GM10847 (cell line): ENCODE data around the gene LRRC45.

ENCODE experiments used
- POLR2A ChIP-seq: IDR thresholded peaks from 2 replicates; pipeline ENCODE4 v1.6.1; 2011; ENCODE audit not compliant: insufficient read length; ENCODE audit errors: extremely low read depth

LRRC45 gene

GRCh38 chr17:82018989-82019689 is 4.0 kb upstream of the LRRC45 start:
- TF ChIP-seq POLR2A = no peak

DNA sequence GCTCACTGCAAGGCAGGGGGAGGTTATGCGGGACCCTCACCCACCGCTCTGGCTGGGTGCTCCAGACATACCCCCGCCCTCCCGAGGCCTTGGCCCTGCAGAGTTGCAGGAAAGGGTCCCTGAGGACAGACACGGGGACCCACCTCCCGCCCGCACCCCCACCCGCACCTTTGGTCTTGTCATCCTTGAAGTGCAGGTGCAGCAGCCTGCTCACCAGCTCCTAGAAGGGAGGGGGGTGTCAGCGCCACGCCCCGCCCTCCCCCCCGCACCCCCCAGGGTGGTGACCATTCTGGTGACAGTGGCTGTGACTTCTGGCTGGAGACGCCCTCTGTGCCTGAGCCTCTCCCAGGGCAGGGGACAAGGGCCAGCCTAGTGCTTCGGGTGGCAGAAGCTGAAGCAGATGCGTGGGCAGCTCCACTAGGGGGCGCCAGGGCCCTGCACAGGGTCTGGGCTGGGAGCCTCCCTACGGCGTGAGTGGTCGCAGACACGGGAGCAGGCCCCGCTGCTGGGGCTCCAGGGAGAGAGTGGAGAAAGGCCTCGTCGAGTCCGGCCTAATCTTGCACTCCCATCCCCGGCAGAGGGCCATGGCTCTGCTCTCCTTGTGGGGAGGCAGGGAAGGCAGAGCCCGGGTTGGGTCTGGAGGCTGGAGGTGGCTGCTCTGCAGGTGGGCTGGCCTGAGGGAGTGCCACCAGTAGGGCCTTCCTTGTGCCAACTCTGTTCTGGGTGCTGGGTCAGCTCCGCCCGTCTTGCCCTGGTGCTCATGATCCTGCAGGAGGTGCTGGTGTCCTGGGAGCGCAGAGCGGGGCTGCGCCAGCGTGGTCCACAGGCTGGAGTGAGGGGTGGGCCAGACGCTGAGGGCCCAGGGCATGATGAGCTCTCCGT is 3.2 kb upstream of the LRRC45 start:
- TF ChIP-seq POLR2A = no peak

DNA sequence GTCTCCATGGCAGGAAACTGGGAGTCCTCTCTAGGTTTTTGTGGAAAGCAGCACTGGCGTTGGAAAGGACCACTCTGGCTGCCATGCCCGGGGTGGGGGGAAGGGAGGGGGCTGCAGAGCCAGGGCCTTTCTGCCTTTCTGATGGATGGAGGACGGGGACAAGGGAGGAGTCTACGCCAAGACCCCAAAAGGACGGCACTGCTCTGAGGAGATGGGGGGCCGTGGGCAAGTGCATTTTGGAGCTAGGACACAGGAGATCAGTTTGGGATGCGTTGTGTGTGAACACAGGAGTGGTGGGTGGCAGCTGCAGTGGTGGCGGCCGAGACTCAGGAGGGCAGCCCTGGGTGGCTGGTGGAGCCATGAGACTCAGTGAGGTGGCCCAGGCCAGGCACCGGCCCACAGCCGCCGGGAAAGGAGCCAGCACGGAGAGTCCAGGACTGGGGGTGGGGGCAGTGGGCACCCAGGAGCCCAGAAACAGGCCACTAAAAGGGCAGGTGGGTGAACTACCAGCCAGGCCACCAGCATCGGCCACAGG is 2.5 kb upstream of the LRRC45 start:
- TF ChIP-seq POLR2A = no peak

GRCh38 chr17:82021107-82021899 is 1.8 kb upstream of the LRRC45 start:
- TF ChIP-seq POLR2A = no peak

DNA sequence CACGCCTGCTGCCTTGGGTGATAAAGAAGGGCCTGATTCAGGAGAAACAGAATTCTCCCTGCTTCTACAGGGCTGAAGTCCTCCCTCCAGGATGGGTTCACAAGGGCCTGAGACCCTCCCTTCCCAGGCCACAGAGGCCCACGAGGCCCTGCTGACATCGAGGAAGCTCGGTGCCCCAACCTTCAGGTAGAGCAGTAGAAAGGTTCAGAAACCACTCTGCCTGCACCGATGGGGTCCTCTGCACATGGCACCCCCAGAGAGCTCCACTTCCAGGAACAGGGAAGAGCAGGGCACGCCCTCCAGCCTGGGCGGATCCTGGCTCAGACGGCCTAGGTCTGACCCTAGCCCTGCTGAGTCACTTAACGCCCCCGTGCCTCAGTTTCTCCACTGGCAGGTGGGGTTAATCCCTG is 1.2 kb upstream of the LRRC45 start:
- no peak for TF ChIP-seq POLR2A

- peak; percentile 67 for TF ChIP-seq POLR2A
Observed at GRCh38 chr17:82022310-82022980, 660 bp upstream of the LRRC45 start, which contains the start of gene CENPX. Gene CENPX (minus strand): TSS chr17:82022878. CDS start chr17:82022861, 17 bp downstream.

DNA sequence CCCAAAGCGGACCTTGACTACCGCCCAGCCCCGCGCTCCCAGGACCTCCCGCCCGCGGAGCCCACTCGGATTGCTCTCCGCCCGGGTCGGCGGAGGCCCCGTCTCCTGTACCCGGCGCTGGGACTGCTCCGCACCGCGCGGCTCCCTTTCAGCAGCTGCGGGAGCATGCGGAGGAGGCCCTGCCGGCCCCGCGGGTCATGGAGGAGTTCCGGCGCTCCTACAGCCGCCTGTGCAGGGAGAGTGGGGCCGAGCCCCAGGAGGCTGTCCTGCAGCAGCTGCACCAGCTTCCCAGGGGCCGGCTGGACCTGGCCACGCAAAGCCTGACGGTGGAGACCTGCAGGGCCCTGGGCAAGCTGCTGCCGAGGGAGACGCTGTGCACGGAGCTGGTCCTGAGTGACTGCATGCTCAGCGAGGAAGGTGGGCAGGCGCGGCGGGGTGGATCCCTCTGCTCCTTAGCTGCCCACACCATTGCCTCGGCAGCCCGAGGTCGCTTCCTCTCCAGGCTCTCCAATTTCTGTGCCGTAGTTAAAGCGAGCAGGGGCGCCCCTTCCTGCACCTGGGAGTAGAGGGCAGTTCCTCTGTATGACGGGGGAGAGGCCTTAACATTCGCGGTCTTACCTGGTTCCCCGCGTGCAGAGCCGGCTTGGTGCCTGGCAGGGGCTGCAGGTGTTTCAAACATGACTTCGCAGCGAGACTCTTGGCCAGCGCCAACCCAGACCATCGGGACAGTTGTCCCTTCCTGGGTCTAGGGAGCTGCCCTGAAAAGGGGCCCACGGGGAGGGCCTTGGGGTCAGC is 539 bp downstream of the LRRC45 start:
- no peak for TF ChIP-seq POLR2A

DNA sequence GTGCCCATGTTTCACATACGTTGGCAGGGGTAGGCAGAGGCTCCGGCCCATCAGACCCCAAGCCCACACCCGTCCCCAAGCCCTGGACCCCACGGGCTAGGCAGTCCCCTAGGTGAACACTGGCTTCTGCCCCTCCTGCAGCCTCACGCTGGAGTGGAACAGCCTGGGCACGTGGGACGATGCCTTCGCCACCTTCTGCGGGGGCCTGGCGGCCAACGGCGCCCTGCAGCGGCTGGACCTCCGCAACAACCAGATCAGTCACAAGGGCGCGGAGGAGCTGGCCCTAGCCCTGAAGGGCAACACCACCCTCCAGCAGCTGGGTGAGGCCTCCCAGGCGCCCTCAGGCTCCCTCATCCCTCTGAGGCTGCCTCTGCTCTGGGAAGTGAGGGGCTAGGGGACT is 1.8 kb downstream of the LRRC45 start:
- no peak for TF ChIP-seq POLR2A

- TF ChIP-seq POLR2A = no peak
Observed at GRCh38 chr17:82025401-82026107, 2.4 kb downstream of the LRRC45 start.

- TF ChIP-seq POLR2A = no peak
Observed at GRCh38 chr17:82028246-82028645, 5.1 kb downstream of the LRRC45 start.

- no peak for TF ChIP-seq POLR2A
Observed at GRCh38 chr17:82028966-82029365, 5.9 kb downstream of the LRRC45 start.

- no peak for TF ChIP-seq POLR2A
Observed at GRCh38 chr17:82029391-82029790, 6.3 kb downstream of the LRRC45 start.

DNA sequence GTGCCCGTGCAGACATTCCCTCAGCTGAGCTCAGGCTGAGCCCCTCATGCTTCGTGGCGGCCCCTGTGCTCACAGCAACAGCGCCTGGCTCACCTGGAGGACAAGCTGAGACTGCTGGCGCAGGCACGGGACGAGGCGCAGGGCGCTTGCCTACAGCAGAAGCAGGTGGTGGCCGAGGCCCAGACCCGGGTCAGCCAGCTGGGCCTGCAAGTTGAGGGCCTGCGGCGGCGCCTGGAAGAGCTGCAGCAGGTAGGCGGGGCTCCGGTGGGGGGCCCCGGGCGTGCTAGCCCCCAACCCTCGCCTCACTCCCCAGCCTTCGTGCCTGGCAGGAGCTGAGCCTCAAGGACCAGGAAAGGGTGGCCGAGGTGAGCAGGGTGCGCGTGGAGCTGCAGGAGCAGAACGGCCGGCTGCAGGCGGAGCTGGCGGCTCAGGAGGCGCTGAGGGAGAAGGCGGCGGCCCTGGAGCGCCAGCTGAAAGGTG is 6.9 kb downstream of the LRRC45 start:
- TF ChIP-seq POLR2A = no peak

- TF ChIP-seq POLR2A = no peak
Observed at GRCh38 chr17:82030470-82031302, 7.6 kb downstream of the LRRC45 start.
